Measurements from ENCODE around the gene PTPRQ. TPM values are rescaled to one million over a fixed set of nuclear protein-coding genes. Genes with fewer than 3 reads are reported as not detected.

PTPRQ gene
- total RNA-seq, 4 donors from 2014 or later = 1.8 to 12.8 (median 3.4) TPM

DNA sequence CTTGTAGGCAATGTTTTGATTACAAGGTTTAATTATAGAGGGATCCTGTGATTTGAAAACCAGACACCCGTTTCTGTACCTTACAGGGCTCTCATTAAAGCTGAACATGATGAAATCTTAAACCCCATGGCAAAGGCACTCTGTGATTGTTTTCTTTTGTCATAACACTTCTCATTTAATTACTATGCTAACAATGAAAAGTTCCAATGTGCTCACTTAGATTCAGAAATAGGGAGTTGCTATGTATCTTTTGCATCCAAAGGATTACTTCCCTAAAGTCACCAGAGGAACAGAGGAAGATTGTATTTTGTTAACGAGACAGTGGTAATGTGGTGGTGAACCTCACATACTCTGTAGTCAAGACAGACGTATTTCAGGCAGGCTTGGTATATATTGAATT lies 181.9 kb downstream of the PTPRQ start:
- no peaks in the 10 kb centered on the region for H3K27me3 ChIP-seq
- TF ChIP-seq POLR2A (IDR thresholded peaks at IDR 0.05) (no peak), CTCF (IDR thresholded peaks at IDR 0.05) (no peak), EP300 (IDR thresholded peaks at IDR 0.05) (no peak)
- H3K27ac ChIP-seq = peak overlapping the region in 1 of 4 donors; percentile 60
- H3K36me3 ChIP-seq = no peaks in the 10 kb centered on the region
- no peak overlapping the region for H3K4me3 ChIP-seq
- no peaks in the 10 kb centered on the region for H3K9me3 ChIP-seq
- WGBS, 2 donors = 56 to 59% methylated on average over 3 of the region's 3 CpGs
- H3K4me1 ChIP-seq = no peaks in the 10 kb centered on the region
- DNase-seq (ENCODE audit: low spot score in 2 of 2) = no peak

DNA sequence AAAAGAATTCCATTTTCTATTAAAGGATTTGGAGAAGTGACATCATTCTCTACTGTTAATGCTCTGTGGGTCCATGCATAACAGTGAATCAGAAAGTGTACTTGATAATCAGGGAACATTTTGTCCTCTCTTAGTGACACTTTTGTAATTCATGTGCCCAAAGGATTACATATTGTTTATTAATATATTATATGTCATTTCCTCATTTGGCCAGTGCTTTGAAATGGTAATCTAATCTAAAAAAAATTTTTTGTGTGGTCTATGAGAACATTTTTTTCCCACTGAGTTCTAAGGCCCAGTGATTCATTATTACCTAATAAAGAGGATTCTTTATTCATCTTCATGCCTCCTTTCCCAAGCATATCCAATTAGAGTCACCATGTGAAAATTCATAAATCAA lies 183.7 kb downstream of the PTPRQ start:
- H3K4me3 ChIP-seq = no peak overlapping the region
- DNase-seq (ENCODE audit: low spot score in 2 of 2) = no peak
- no peaks in the 10 kb centered on the region for H3K9me3 ChIP-seq
- H3K36me3 ChIP-seq = no peaks in the 10 kb centered on the region
- no peaks in the 10 kb centered on the region for H3K4me1 ChIP-seq
- TF ChIP-seq EP300 (IDR thresholded peaks at IDR 0.05) (peak; percentile 38 to 52), POLR2A (IDR thresholded peaks at IDR 0.05) (no peak), CTCF (IDR thresholded peaks at IDR 0.05) (no peak)
- no peaks in the 10 kb centered on the region for H3K27me3 ChIP-seq
- peak overlapping the region in 1 of 4 donors; percentile 69 for H3K27ac ChIP-seq

DNA sequence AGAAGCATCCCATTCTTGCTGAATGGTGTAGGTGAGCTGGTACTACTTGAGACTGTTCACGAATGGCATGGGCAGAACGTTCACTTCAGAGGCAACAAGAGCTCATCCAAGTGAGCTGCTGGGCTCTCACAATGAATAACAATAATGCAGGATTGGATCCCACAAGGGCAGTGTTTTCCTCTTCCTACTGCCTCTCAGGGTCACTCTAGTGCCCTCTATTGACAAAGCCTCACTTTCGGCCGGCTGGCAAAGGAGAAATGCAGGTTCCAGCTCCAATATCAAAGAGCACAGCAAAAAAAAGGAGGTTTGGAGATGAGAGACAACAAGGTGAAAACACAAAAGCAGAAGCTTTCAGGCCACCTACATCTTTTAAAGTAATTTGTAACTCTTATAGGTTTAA lies 188.8 kb downstream of the PTPRQ start:
- 48 to 51% methylated on average over 4 of the region's 4 CpGs for WGBS, 2 donors
- no peaks in the 10 kb centered on the region for H3K36me3 ChIP-seq
- H3K27ac ChIP-seq = no peak overlapping the region
- no peaks in the 10 kb centered on the region for H3K4me1 ChIP-seq
- H3K9me3 ChIP-seq = no peaks in the 10 kb centered on the region
- no peaks in the 10 kb centered on the region for H3K27me3 ChIP-seq
- H3K4me3 ChIP-seq = no peak overlapping the region
- DNase-seq (ENCODE audit: low spot score in 2 of 2) = no peak
- TF ChIP-seq EP300 (IDR thresholded peaks at IDR 0.05) = no peak
- TF ChIP-seq CTCF (IDR thresholded peaks at IDR 0.05) = no peak
- no peak for TF ChIP-seq POLR2A (IDR thresholded peaks at IDR 0.05)

DNA sequence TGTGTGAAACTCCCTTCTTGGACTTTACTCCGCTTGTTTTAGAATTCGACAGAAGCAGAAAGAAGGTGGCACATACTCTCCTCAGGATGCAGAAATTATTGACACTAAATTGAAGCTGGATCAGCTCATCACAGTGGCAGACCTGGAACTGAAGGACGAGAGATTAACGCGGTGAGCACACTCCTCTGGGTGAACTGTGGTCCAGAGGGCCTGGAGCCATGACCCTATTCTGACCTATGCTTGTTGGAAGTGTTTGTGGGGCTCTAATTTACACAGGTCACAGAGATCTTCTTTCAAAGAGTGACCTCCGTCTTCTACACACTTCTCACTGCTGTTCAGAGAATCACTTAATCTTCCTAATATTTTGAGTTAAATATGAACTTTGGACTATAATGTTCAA lies 190.9 kb downstream of the PTPRQ start:
- Histone ChIP-seq H3K4me3 (no peak overlapping the region), H3K9me3 (no peaks in the 10 kb centered on the region), H3K36me3 (no peaks in the 10 kb centered on the region), H3K27me3 (no peaks in the 10 kb centered on the region), H3K4me1 (no peaks in the 10 kb centered on the region), H3K27ac (no peak overlapping the region)
- 55% methylated on average over 6 of the region's 6 CpGs for WGBS, 2 donors
- DNase-seq (ENCODE audit: low spot score in 2 of 2) = no peak
- no peak for TF ChIP-seq CTCF (IDR thresholded peaks at IDR 0.05)

GRCh38 chr12:80636832-80637231 lies 192.8 kb downstream of the PTPRQ start:
- 77% methylated on average over 4 of the region's 4 CpGs for WGBS, 2 donors

More at GRCh38 chr12:80636832-80637231, 192.8 kb downstream of the PTPRQ start:
- DNase-seq (ENCODE audit: low spot score in 2 of 2) = no peak
- TF ChIP-seq CTCF (IDR thresholded peaks at IDR 0.05) = no peak
- no peak for TF ChIP-seq POLR2A (IDR thresholded peaks at IDR 0.05)
- TF ChIP-seq EP300 (IDR thresholded peaks at IDR 0.05) = no peak
- H3K4me3 ChIP-seq = no peak overlapping the region
- H3K36me3 ChIP-seq = no peaks in the 10 kb centered on the region
- no peaks in the 10 kb centered on the region for H3K27me3 ChIP-seq
- H3K27ac ChIP-seq = no peak overlapping the region
- no peaks in the 10 kb centered on the region for H3K4me1 ChIP-seq
- H3K9me3 ChIP-seq = no peaks in the 10 kb centered on the region

Data from tibial nerve (tissue), 4 donors.